A549 (cell line): Measurements from ENCODE around the gene GAPDHS. TPM values are rescaled to one million over a fixed set of nuclear protein-coding genes. Genes with fewer than 3 reads are reported as not detected.

Experiments
- ATAC-seq, 2 experiments: fragments of 200-7000 bp in 1 of 2; fragments of >200 bp in 1 of 2; cut with Nextera tagmentation in 1 of 2; cut with Tn5 transposase in 1 of 2; 3 replicates each; pipeline versions ENCODE4 v1.8.0 to v1.9.1; 2018 to 2020; ENCODE audit warnings: mild to moderate bottlenecking in 1 of 2, moderate library complexity in 1 of 2
- CTCF ChIA-PET: fragments of 300-600 bp; sonication (Branson Sonifier 250); formaldehyde crosslinking; extraction: SDS; loops from one replicate; lab custom pipeline; 2021; ENCODE audit warnings: antibody characterized with exemption, inconsistent platforms; lab: Yijun Ruan, JAX
- POLR2A ChIA-PET: fragments of 350-600 bp; formaldehyde crosslinking; extraction: SDS; loops from one replicate; lab custom pipeline; 2021; ENCODE audit warnings: antibody characterized with exemption, inconsistent platforms; lab: Yijun Ruan, JAX
- DNase-seq, 2 experiments: peaks; one replicate each; pipeline versions ENCODE4 v3.0.0 to v3.0.0-alpha.2; 2011 to 2016; ENCODE audit warnings: low read depth in 1 of 2, low spot score in 1 of 2
- FAIRE-seq: peaks from 2 replicates; lab custom pipeline; 2011; peaks lifted over from hg19 to GRCh38; lab: Jason Lieb, UNC
- H3K27ac ChIP-seq, 2 experiments: fragments of >200 bp; sonication (Bioruptor Twin); formaldehyde crosslinking; 3 replicates each; pipeline ENCODE4 v1.5.1; 2016 to 2017
- H3K4me1 ChIP-seq: fragments of >200 bp; sonication (Bioruptor Twin); formaldehyde crosslinking; 3 replicates; pipeline ENCODE4 v1.6.1; 2016
- H3K4me2 ChIP-seq: fragments of >200 bp; sonication (Bioruptor Twin); formaldehyde crosslinking; 3 replicates; pipeline ENCODE4 v1.6.1; 2016
- H3K4me3 ChIP-seq: fragments of >200 bp; sonication (Bioruptor Twin); formaldehyde crosslinking; 3 replicates; pipeline ENCODE4 v1.5.1; 2016
- H3K9me3 ChIP-seq: fragments of >200 bp; sonication (Bioruptor Twin); formaldehyde crosslinking; 3 replicates; pipeline ENCODE4 v1.6.1; 2016
- CBX8 ChIP-seq: fragments of 200-600 bp; sonication (generic); IDR thresholded peaks from 2 replicates; pipeline ENCODE4 v1.6.1; 2016
- CHD2 ChIP-seq: fragments of 150-350 bp; IDR thresholded peaks from 2 replicates; pipeline ENCODE4 v1.6.1; 2014; ENCODE audit warnings: low read length; ENCODE audit not compliant: partially characterized antibody
- CTCF ChIP-seq: fragments of >200 bp; sonication (Bioruptor Twin); formaldehyde crosslinking; IDR thresholded peaks from 3 replicates; pipeline ENCODE4 v1.5.1; 2016
- FOSB ChIP-seq: fragments of 250-450 bp; sonication (Bioruptor Pico); IDR thresholded peaks from 2 replicates; pipeline ENCODE4 v1.5.0; 2020; ENCODE audit warnings: mild to moderate bottlenecking, moderate library complexity
- FOSL2 ChIP-seq, 2 experiments: fragments of 450-650 bp in 1 of 2; fragments of >200 bp in 1 of 2; sonication (Bioruptor Twin) in 1 of 2; formaldehyde crosslinking; IDR thresholded peaks; 2 replicates each; pipeline versions ENCODE4 v1.5.0 to v1.6.1; 2016 to 2020; ENCODE audit warnings: mild to moderate bottlenecking in 1 of 2, moderate library complexity in 1 of 2
- FOXS1 ChIP-seq: fragments of 250-450 bp; sonication (Bioruptor Pico); IDR thresholded peaks from 2 replicates; pipeline ENCODE4 v1.5.0; 2020; ENCODE audit warnings: mild to moderate bottlenecking, moderate library complexity
- GATA3 ChIP-seq: IDR thresholded peaks from 2 replicates; pipeline ENCODE4 v1.6.1; 2012; ENCODE audit warnings: borderline replicate concordance
- HOXA7 ChIP-seq: fragments of 250-450 bp; sonication (Bioruptor Pico); IDR thresholded peaks from 2 replicates; pipeline ENCODE4 v1.5.0; 2020; ENCODE audit warnings: mild to moderate bottlenecking, moderate library complexity
- JUN ChIP-seq, 2 experiments: fragments of >200 bp; sonication (Bioruptor Twin); formaldehyde crosslinking; IDR thresholded peaks; 2 replicates in 1 of 2; 3 replicates in 1 of 2; pipeline ENCODE4 v1.6.1; 2016 to 2017
- KDM1A ChIP-seq: fragments of 200-600 bp; sonication (generic); IDR thresholded peaks from 2 replicates; pipeline ENCODE4 v1.6.1; 2016; ENCODE audit warnings: low read depth, mild to moderate bottlenecking
- MAFK ChIP-seq: fragments of 450-650 bp; IDR thresholded peaks from 2 replicates; pipeline ENCODE4 v1.6.1; 2014; ENCODE audit not compliant: partially characterized antibody
- NR3C1 ChIP-seq: fragments of >200 bp; sonication (Bioruptor Twin); formaldehyde crosslinking; IDR thresholded peaks from 3 replicates; pipeline ENCODE4 v1.6.1; 2017
- PHF8 ChIP-seq: fragments of 200-600 bp; sonication (generic); IDR thresholded peaks from 2 replicates; pipeline ENCODE4 v1.6.1; 2016; ENCODE audit warnings: low read depth, mild to moderate bottlenecking, antibody characterized with exemption, moderate library complexity, borderline replicate concordance
- POLR2A ChIP-seq: IDR thresholded peaks from 2 replicates; pipeline ENCODE4 v1.6.1; 2012; ENCODE audit warnings: mild to moderate bottlenecking, low read length
- POLR2AphosphoS2 ChIP-seq: conservative IDR thresholded peaks from 2 replicates; pipeline ENCODE4 v1.6.1; 2012; ENCODE audit warnings: low read length, improper control_type of control experiment, inconsistent platforms
- RCOR1 ChIP-seq: fragments of 150-350 bp; IDR thresholded peaks from 2 replicates; pipeline ENCODE4 v1.6.1; 2014; ENCODE audit warnings: antibody characterized with exemption, low read length, low read depth
- RFX5 ChIP-seq: fragments of 450-650 bp; IDR thresholded peaks from 2 replicates; pipeline ENCODE4 v1.7.1; 2014; ENCODE audit warnings: antibody characterized with exemption, mild to moderate bottlenecking, moderate library complexity
- SMC3 ChIP-seq: fragments of >200 bp; sonication (Bioruptor Twin); formaldehyde crosslinking; IDR thresholded peaks from 3 replicates; pipeline ENCODE4 v1.6.1; 2018; ENCODE audit warnings: inconsistent platforms
- SREBF2 ChIP-seq: fragments of 450-650 bp; IDR thresholded peaks from 2 replicates; pipeline ENCODE4 v1.6.1; 2014; ENCODE audit warnings: mild to moderate bottlenecking, moderate library complexity
- TP53 ChIP-seq: fragments of 250-450 bp; sonication (Bioruptor Pico); IDR thresholded peaks from 2 replicates; pipeline ENCODE4 v1.5.0; 2021; ENCODE audit warnings: mild to moderate bottlenecking, moderate library complexity
- ZC3H11A ChIP-seq: fragments of 450-650 bp; IDR thresholded peaks from 2 replicates; pipeline ENCODE4 v1.6.1; 2014; ENCODE audit warnings: antibody characterized with exemption, mild to moderate bottlenecking
- ZNF302 ChIP-seq: fragments of 250-450 bp; sonication (Bioruptor Pico); IDR thresholded peaks from 2 replicates; pipeline ENCODE4 v1.9.0; 2021; ENCODE audit warnings: inconsistent platforms, mild to moderate bottlenecking, moderate library complexity
- WGBS: methylation state at CpG from one replicate; pipeline ENCODE4 v1.1.6; 2017; ENCODE audit errors: missing lambda C conversion rate; 5-methylcytosine and 5-hydroxymethylcytosine counted together
- polyA plus RNA-seq, 4 experiments: library from polyadenylated mRNA; depleted of rRNA in 3 of 4; stranded (reverse); fragments of >200 nt; fragmentation: RNase III in 1 of 4; extraction: RNeasy Plus Mini Kit Qiagen cat#74134 plus additional on column Dnase treatment in 1 of 4; gene quantifications; 2 replicates in 3 of 4; 3 replicates in 1 of 4; pipeline ENCODE4 v1.2.3, GENCODE V29; 2011 to 2017
- TF ChIP-seq, protein P1 (sequence below): fragments of 150-350 bp; IDR thresholded peaks from 2 replicates; pipeline ENCODE4 v1.6.1; 2014; ENCODE audit warnings: low read depth, mild to moderate bottlenecking, low read length
- TF ChIP-seq, protein P2 (sequence below): IDR thresholded peaks from 2 replicates; pipeline ENCODE4 v1.6.1; 2012; ENCODE audit warnings: low read depth, borderline replicate concordance
- TF ChIP-seq, protein P3 (sequence below): fragments of 250-450 bp; sonication (Bioruptor Pico); IDR thresholded peaks from 2 replicates; pipeline ENCODE4 v1.5.0; 2021; ENCODE audit warnings: mild to moderate bottlenecking, moderate library complexity, borderline replicate concordance
- TF ChIP-seq, protein P4 (sequence below): IDR thresholded peaks from 2 replicates; pipeline ENCODE4 v1.6.1; 2012

Gene GAPDHS
- polyA plus RNA-seq, 2 of the 4 experiments (the other 2 are of a cell fraction), result not detected

GRCh38 chr19:35549174-35549788, 16.0 kb downstream of the GAPDHS start (continued):
- TF ChIP-seq NR3C1, result no peak
- no peak for TF ChIP-seq PHF8
- TF ChIP-seq SMC3, result peak; percentile 68
- TF ChIP-seq, protein P1, sequence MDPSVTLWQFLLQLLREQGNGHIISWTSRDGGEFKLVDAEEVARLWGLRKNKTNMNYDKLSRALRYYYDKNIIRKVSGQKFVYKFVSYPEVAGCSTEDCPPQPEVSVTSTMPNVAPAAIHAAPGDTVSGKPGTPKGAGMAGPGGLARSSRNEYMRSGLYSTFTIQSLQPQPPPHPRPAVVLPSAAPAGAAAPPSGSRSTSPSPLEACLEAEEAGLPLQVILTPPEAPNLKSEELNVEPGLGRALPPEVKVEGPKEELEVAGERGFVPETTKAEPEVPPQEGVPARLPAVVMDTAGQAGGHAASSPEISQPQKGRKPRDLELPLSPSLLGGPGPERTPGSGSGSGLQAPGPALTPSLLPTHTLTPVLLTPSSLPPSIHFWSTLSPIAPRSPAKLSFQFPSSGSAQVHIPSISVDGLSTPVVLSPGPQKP, result no peak
- TF ChIP-seq FOSL2 (IDR thresholded peaks at IDR 0.05), result no peak
- TF ChIP-seq FOSL2 (CRISPR knock-in tag; IDR thresholded peaks at IDR 0.05), result no peak
- 0 out of 2 replicates have a peak, but pooled peaks have one; percentile 57 for TF ChIP-seq RFX5
- no peak for TF ChIP-seq HOXA7 (CRISPR knock-in tag)
- TF ChIP-seq ZNF302, result no peak
- TF ChIP-seq, protein P2, sequence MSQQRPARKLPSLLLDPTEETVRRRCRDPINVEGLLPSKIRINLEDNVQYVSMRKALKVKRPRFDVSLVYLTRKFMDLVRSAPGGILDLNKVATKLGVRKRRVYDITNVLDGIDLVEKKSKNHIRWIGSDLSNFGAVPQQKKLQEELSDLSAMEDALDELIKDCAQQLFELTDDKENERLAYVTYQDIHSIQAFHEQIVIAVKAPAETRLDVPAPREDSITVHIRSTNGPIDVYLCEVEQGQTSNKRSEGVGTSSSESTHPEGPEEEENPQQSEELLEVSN, result no peak
- no peak for TF ChIP-seq CBX8
- TF ChIP-seq FOSB (CRISPR knock-in tag), result no peak
- no peak for TF ChIP-seq GATA3
- TF ChIP-seq FOXS1 (CRISPR knock-in tag), result no peak
- TF ChIP-seq SREBF2, result no peak
- no peak for TF ChIP-seq POLR2A
- TF ChIP-seq, protein P3, sequence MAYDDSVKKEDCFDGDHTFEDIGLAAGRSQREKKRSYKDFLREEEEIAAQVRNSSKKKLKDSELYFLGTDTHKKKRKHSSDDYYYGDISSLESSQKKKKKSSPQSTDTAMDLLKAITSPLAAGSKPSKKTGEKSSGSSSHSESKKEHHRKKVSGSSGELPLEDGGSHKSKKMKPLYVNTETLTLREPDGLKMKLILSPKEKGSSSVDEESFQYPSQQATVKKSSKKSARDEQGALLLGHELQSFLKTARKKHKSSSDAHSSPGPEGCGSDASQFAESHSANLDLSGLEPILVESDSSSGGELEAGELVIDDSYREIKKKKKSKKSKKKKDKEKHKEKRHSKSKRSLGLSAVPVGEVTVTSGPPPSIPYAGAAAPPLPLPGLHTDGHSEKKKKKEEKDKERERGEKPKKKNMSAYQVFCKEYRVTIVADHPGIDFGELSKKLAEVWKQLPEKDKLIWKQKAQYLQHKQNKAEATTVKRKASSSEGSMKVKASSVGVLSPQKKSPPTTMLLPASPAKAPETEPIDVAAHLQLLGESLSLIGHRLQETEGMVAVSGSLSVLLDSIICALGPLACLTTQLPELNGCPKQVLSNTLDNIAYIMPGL (CRISPR knock-in tag), result no peak
- no peak for TF ChIP-seq RCOR1
- no peak for TF ChIP-seq ZC3H11A
- TF ChIP-seq CTCF, result peak; percentile 97

DNA sequence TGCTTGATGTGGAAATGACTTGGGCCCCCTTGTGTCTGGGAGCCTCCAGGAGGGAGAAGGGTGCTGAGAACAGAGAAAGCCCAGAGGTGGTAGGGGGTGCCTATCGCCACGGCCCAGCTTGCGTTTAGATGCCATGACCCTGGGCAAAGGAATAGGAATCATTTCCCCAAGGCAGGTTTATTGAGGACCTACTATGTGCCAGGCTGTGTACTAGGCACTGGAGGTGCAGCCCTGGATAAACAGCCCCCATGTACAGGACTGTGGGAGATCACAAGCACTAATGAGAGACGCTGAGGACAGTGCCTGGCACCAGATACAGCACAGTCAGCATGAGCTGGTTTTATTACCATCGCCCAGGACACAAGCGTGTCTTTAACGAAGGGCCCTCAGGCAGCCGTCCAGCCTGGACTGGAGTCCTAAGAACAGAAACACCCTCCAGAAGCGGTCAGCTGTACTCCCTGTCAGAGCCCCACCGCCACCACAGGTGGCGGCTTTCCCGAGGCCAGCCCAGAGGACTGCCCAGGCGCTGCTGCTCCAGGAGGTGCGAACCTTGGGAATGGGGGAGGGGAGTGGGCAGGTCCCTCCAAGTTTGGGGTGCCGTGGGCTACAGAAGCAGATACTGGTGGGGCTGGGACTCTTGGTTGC, 16.7 kb downstream of the GAPDHS start:
- CTCF ChIA-PET, result interaction anchor here (0.6 to 5.1 kb wide), 44 partner anchors 8 to 437 kb away, joined by 3 to 81 read pairs (median 12); partner anchors contain the start of genes ATP4A, DMKN, HAUS5 and LIN37
- no peak for FAIRE-seq

More for the DNA sequence above, 16.7 kb downstream of the GAPDHS start:
- Histone ChIP-seq H3K27ac (no peak overlapping the region), H3K4me1 (peaks cover 9% of the 10 kb centered on the region), H3K4me2 (no peak overlapping the region), H3K4me3 (no peak overlapping the region), H3K9me3 (no peaks in the 10 kb centered on the region)
- POLR2A ChIA-PET, result no interaction called here
- DNase-seq (no peak), ATAC-seq (no peak)
- TF ChIP-seq, protein P4, sequence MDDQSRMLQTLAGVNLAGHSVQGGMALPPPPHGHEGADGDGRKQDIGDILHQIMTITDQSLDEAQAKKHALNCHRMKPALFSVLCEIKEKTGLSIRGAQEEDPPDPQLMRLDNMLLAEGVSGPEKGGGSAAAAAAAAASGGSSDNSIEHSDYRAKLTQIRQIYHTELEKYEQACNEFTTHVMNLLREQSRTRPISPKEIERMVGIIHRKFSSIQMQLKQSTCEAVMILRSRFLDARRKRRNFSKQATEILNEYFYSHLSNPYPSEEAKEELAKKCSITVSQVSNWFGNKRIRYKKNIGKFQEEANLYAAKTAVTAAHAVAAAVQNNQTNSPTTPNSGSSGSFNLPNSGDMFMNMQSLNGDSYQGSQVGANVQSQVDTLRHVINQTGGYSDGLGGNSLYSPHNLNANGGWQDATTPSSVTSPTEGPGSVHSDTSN, result no peak
- TF ChIP-seq POLR2AphosphoS2 (no peak), SMC3 (no peak), KDM1A (no peak), JUN (IDR thresholded peaks at IDR 0.05) (peak; percentile 6 to 24; a peak in 1 of 5 replicates), TP53 (CRISPR knock-in tag) (no peak), MAFK (peak; percentile 44), CHD2 (no peak)
- TF ChIP-seq, protein P3 (CRISPR knock-in tag), result no peak
- 85% methylated on average over 15 of the region's 15 CpGs for WGBS
